ENCODE measurements around the gene FAM3A.

DNA sequence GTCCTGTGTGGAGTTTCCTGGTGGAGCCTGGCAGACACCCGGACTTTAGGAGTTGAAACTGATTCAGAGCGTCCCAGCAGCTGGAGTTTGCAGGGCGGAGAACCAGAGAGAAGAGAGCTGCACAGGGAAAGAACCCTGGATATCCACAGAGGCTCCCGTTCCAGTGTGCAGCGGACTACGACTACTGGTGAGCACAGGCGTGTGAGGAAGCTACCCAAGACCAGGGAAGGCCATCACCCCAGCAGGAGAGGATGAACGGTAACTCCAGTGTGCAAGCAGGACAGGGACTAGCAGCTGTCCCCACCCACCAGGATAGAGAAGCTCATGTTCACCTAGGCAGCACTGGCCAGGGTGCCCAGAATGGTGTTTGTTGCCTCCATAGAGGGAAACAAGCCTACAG, 39.2 kb downstream of the FAM3A start:
- TF ChIP-seq RARB (CRISPR knock-in tag; IDR thresholded peaks at IDR 0.05) (no peak), GLIS3 (CRISPR knock-in tag; IDR thresholded peaks at IDR 0.05) (no peak), ISL1 (CRISPR knock-in tag; IDR thresholded peaks at IDR 0.05) (no peak), ZNF8 (CRISPR knock-in tag; IDR thresholded peaks at IDR 0.05) (no peak), ARNTL (CRISPR knock-in tag; IDR thresholded peaks at IDR 0.05; ENCODE audit: borderline replicate concordance, low read depth) (no peak)
- TF ChIP-seq, protein P1, sequence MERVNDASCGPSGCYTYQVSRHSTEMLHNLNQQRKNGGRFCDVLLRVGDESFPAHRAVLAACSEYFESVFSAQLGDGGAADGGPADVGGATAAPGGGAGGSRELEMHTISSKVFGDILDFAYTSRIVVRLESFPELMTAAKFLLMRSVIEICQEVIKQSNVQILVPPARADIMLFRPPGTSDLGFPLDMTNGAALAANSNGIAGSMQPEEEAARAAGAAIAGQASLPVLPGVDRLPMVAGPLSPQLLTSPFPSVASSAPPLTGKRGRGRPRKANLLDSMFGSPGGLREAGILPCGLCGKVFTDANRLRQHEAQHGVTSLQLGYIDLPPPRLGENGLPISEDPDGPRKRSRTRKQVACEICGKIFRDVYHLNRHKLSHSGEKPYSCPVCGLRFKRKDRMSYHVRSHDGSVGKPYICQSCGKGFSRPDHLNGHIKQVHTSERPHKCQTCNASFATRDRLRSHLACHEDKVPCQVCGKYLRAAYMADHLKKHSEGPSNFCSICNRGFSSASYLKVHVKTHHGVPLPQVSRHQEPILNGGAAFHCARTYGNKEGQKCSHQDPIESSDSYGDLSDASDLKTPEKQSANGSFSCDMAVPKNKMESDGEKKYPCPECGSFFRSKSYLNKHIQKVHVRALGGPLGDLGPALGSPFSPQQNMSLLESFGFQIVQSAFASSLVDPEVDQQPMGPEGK (CRISPR knock-in tag; IDR thresholded peaks at IDR 0.05; ENCODE audit: borderline replicate concordance) = no peak
